GM19351 (cell line): ENCODE data around the gene PRAMEF5.
"Not testable (repeated sequence)": the region's sequence is repeated elsewhere in the genome, so short reads cannot be mapped to it uniquely, and the experiment has no call there.

Experiments used
- ATAC-seq: cut with Tn5 transposase; IDR thresholded peaks from one replicate; pipeline ENCODE4 v1.9.1; 2021; ENCODE audit warnings: mild to moderate bottlenecking, moderate library complexity; ENCODE audit not compliant: unreplicated experiment

The PRAMEF5 gene

GRCh38 chr1:13253898-13254297, at the start of gene PRAMEF5:
Gene PRAMEF5 (plus strand): TSS chr1:13254198. CDS start chr1:13259269, 5,071 bp downstream.
- ATAC-seq: not testable (repeated sequence)

- ATAC-seq: not testable (repeated sequence)
Observed at GRCh38 chr1:13208712-13209111, 45.3 kb upstream of the PRAMEF5 start.

GRCh38 chr1:13216619-13217018, 37.4 kb upstream of the PRAMEF5 start:
- not testable (repeated sequence) for ATAC-seq

- not testable (repeated sequence) for ATAC-seq
Observed at GRCh38 chr1:13219203-13219602, 34.8 kb upstream of the PRAMEF5 start.

GRCh38 chr1:13222788-13223187, 31.2 kb upstream of the PRAMEF5 start:
- not testable (repeated sequence) for ATAC-seq

GRCh38 chr1:13224480-13225060, 29.4 kb upstream of the PRAMEF5 start:
- no peak for ATAC-seq

- ATAC-seq: not testable (repeated sequence)
Observed at GRCh38 chr1:13225675-13226204, 28.3 kb upstream of the PRAMEF5 start, which contains the start of gene PRAMEF18. Gene PRAMEF18 (minus strand): TSS chr1:13226154. CDS start chr1:13226106, 48 bp downstream.

GRCh38 chr1:13227271-13228055, 26.5 kb upstream of the PRAMEF5 start:
- not testable (repeated sequence) for ATAC-seq

- ATAC-seq: no peak
Observed at GRCh38 chr1:13228343-13228781, 25.6 kb upstream of the PRAMEF5 start.

GRCh38 chr1:13230096-13230495, 23.9 kb upstream of the PRAMEF5 start:
- not testable (repeated sequence) for ATAC-seq

- ATAC-seq: not testable (repeated sequence)
Observed at GRCh38 chr1:13230601-13231000, 23.4 kb upstream of the PRAMEF5 start.

- not testable (repeated sequence) for ATAC-seq
Observed at GRCh38 chr1:13231061-13231750, 22.8 kb upstream of the PRAMEF5 start.

GRCh38 chr1:13232056-13232455, 21.9 kb upstream of the PRAMEF5 start:
- not testable (repeated sequence) for ATAC-seq

GRCh38 chr1:13234057-13234456, 19.9 kb upstream of the PRAMEF5 start:
- ATAC-seq: not testable (repeated sequence)

GRCh38 chr1:13237572-13237971, 16.4 kb upstream of the PRAMEF5 start:
- ATAC-seq: not testable (repeated sequence)

- ATAC-seq: not testable (repeated sequence)
Observed at GRCh38 chr1:13239633-13240032, 14.4 kb upstream of the PRAMEF5 start.

- not testable (repeated sequence) for ATAC-seq
Observed at GRCh38 chr1:13243536-13244263, 10.3 kb upstream of the PRAMEF5 start.

GRCh38 chr1:13245841-13246553, 8.0 kb upstream of the PRAMEF5 start:
- ATAC-seq: not testable (repeated sequence)

GRCh38 chr1:13246554-13246871, 7.5 kb upstream of the PRAMEF5 start:
- not testable (repeated sequence) for ATAC-seq

- ATAC-seq: not testable (repeated sequence)
Observed at GRCh38 chr1:13247122-13247521, 6.9 kb upstream of the PRAMEF5 start.
